HG02973 (cell line): Measurements from ENCODE around the gene OR51B6.
"Not testable (repeated sequence)": the region's sequence is repeated elsewhere in the genome, so short reads cannot be mapped to it uniquely, and the experiment has no call there.

Experiments used
- ATAC-seq: cut with Tn5 transposase; IDR thresholded peaks from one replicate; pipeline ENCODE4 v1.9.1; 2021; ENCODE audit warnings: moderate library complexity; ENCODE audit not compliant: unreplicated experiment

OR51B6 gene

GRCh38 chr11:5351208-5351607 lies at the start of gene OR51B6:
TSS of gene OR51B6 (plus strand) at chr11:5351508. CDS start at chr11:5351508, 0 bp downstream.
- no peak for ATAC-seq

GRCh38 chr11:5301846-5302245 lies 49.5 kb upstream of the OR51B6 start, which contains the start of gene OR51B4:
TSS of gene OR51B4 (minus strand) at chr11:5301946. CDS start at chr11:5301946, 0 bp downstream.
- ATAC-seq = no peak

DNA sequence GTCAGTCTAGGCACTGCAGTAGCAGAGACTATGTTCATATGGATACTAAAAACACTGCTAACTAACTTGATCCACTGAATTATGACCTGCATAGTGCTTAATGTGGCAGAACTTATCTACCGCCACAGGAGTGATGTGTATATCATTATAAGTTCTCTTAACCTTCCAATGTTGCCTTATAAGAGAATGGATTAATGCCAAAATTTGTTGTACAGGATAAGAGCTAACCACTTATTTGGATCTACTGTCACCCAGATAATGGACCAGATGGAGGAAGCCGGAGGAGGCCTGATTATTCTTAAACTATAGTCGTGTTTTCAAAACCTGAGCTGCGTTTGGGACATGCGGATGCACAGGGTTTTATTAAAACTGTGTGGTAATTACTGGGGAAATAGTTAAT lies 47.7 kb upstream of the OR51B6 start:
- no peak for ATAC-seq

- no peak for ATAC-seq
Observed at GRCh38 chr11:5304046-5304445, 47.3 kb upstream of the OR51B6 start.

DNA sequence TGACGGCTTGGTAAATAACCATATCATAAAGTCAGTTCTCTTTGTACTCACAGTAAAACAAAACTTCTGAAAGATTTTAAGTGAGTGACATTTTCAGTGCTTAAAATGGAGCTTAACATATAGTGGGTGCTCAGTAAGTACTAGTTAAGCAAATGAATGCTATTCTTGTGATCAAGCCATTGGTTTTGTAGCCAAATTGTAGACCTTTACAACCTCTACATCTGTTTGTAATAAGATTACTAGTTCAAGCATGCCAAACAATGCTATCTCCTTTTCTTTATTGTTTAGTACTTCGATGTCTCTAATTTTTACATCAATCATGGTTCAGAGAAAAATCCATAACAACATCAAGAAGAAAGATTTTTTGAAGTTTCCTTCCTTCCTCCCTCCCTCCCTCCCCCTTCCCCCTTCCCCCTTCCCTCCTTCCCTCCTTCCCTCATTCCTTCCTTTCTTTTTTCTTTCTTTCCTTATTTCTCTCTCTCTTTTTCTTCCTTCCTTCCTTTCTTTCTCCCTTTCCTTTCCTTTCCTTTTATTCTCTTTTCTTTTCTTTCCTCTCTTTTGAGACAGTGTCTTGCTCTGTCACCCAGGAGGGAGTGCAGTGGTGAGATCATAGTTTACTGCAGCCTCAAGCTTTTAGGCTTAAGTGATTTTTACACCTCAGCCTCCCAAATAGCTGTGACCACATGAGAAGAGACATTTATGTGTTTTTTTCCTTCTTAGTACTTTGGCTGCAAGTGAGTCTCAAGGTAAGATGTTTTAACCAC lies 43.9 kb upstream of the OR51B6 start:
- ATAC-seq = no peak

DNA sequence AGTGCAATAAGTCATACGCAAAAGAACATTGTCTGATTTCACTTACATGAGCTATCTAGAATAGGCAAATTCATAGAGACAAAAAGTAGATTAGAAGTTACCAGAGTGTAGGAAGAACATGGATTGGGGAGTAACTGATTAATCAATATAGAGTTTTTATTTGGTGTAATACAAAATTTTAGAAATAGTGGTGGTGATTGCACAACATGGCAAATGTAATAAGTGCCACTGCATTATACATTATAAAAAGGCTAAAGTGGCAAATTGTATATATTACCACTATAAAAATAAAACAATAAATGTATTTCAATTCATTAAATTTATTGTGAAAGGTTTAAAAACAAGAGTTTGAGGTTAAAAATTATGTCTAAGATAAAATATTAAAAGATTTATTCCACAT lies 40.9 kb upstream of the OR51B6 start:
- no peak for ATAC-seq

DNA sequence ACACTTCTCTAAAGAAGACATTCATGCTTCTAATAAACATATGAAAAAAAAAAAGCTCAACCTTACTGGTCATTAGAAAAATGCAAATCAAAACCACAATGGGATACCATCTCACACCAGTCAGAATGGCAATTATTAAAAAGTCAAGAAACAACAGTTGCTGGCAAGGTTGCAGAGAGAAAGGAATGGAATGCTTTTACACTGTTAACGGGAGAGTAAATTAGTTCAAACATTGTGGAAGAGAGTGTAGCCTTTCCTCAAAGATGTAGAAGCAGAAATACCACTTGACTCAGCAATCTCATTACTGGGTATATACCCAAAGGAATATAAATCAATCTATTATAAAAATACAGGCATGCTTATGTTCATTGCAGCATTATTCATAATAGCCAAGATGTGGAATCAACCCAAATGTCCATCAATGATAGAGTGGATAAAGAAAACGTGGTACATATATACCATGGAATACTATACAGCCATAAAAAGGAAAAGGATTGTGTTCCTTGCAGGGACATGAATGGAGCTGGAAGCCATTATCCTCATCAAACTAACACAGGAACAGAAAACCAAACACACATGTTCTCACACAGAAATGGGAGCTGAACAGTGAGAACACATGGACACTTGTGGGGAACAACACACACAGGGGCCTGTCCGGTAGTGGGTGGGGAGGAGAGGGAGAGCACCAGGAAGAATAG lies 37.8 kb upstream of the OR51B6 start:
- ATAC-seq = not testable (repeated sequence)

DNA sequence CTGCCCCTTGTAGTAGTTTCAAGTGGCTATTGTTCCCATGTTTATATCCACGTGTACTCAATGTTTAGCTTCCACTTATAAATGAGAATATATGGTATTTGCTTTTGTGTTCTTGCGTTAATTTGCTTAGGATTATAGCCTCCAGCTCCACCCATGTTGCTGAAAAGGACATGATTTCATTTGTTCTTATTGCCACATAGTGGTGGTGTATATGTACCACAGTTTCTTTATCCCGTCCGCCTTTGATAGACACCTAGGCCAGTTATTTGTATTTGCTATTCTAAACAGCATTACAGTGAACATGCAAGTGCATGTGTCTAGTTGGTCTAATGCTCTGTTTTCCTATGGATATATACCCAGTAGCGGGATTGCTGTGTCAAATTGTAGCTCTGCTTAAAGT lies 34.0 kb upstream of the OR51B6 start:
- ATAC-seq = no peak

DNA sequence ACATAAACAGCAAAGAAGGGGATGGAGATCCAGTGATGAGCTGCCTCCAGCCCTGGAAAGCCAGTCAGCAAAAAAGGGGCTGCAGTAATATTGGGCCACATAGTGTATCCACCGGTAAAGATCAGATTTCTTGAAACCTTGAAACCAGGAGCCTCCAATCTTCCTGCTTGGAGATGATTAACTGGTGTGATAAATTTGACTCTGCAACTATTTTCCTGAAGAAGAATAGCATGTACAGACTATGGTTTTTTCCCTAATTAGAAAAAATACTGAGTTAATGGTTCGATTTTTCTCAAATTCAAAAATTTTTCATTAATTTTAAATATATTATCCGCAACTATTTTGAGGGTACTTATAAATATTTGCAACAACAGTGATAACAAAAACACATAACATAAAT lies 27.1 kb upstream of the OR51B6 start, which contains the start of gene OR51B2:
TSS of gene OR51B2 (minus strand) at position 101 of the 400 bp plus-strand sequence. CDS start at position 101, 0 bp downstream.
- no peak for ATAC-seq

GRCh38 chr11:5335170-5335569 lies 16.1 kb upstream of the OR51B6 start:
- no peak for ATAC-seq

DNA sequence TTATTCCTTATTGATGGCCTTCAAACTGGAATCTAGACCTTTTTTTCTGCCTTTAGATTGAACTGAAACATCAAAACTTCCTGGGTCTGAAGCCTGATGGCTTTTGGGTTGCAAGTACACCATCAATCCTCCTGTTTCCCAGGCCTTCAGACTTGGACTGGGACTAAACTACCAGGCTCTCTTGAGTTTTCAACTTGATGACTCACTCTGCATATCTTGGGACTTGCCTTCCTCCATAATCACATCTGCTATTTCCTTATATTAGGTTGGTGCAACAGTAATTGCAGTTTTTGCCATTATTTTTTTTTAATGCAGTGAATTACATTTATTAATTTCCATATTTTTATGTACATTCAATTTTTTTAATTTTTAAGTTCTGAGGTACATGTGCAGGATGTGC lies 15.0 kb upstream of the OR51B6 start:
- ATAC-seq = no peak

DNA sequence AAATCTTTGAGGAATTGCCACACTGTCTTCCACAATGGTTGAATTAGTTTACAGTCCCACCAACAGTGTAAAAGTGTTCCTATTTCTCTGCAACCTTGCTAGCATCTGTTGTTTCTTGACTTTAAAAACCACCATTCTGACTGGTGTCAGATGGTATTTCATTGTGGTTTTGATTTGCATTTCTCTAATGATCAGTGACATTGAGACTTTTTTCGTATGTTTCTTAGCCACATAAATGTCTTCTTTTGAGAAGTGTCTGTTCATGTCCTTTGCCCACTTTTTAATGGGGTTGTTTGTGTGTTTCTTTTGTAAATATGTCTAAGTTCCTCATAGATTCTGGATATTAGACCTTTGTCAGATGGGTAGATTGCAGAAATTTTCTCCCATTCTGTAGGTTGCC lies 14.1 kb upstream of the OR51B6 start:
- ATAC-seq = not testable (repeated sequence)

DNA sequence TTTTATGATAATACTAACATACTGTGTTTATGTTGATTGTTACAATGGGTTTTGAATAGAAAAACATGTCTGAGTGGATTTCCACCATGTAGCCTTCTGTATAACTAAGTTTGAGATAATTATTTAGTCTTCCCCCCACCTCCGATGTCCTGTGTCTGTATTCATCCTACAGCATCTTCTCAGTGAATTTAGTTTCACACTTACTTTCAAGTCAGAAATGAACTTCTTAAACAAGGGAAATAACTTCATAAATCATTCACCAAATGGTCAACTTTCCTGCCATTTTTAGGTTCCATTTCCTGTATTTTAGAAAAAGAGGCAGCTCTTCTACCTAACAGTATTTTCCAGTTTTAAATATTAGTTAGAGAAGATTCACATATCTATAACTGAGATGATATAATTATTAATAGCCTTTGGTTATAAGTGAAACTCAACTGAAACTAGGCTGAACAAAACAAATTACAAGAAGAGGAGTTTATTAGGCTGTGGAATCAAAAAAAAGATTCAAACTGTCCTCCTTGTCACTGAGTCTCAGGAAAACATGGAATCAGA lies 11.5 kb upstream of the OR51B6 start:
- peak; percentile 65 for ATAC-seq

- ATAC-seq = no peak
Observed at GRCh38 chr11:5343474-5344335, 7.6 kb upstream of the OR51B6 start, which contains the start of gene OR51B5. TSS of gene OR51B5 (minus strand) at chr11:5343524. CDS start at chr11:5343524, 0 bp downstream.

DNA sequence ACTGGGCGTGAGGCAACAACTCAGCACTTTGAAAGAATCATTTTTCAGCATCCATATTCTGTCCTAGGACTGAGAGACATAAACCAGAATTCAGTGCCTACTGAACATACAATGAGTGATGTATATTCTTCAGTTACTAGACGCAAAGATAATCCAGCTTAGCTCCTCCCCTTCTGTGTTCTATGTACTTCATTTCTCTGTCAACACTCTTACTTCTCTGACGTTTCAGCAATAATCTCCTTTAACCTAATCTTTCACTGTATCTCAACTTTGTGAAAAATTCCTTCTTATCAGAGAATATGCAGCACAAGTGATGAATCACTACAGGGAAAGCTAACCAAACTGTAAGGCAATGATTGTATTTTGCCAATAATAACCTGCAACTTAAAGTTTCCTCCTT lies 5.5 kb upstream of the OR51B6 start:
- no peak for ATAC-seq

DNA sequence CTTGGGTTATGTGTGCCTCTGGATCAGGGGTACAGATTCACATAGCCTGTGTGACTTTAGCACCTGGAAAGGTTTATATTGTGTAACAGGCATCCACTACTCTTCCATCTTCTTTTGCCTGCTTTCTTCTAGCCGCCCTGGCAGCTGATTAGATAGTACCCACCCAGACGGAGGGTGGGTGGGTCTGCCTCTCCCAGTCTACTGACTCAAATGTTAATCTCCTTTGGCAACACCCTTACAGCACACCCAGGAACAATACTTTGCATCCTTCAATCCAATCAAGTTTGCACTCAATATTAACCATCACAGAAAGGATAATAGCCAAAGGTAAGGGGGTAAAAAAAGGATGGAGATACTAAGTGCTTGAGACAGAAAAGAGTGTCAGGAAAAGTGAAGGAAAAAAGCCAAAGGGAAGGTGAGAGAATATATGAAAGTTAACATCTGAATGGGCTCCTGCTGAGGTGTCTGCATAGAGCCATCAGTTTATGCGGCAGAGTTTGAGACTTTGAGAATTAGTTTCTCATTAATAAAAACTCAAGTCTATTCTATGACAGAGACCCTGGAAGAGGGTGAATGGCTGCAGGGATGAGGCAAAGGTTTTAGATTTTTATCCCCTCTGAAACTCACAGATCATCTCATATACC lies 2.6 kb upstream of the OR51B6 start:
- no peak for ATAC-seq

DNA sequence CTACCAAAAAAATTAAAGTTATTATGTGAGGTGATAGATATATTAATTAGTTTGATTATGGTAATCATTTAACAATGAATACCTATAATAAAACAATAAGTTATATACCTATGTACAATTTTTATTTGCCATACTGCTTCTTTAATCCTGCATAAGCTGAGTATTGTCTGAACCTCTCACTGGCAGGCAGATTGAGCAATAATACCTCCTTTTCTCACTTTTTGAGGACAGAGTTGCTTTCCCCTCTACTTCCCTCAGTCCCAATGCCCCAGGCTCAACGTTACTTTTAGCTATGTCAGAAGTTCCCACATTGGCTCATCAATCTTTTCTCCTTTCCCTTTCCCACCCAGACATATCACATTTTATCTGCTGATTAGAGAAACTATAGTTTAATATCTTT lies 1.8 kb upstream of the OR51B6 start:
- ATAC-seq = no peak

GRCh38 chr11:5356031-5356430 lies 4.7 kb downstream of the OR51B6 start:
- ATAC-seq = not testable (repeated sequence)

DNA sequence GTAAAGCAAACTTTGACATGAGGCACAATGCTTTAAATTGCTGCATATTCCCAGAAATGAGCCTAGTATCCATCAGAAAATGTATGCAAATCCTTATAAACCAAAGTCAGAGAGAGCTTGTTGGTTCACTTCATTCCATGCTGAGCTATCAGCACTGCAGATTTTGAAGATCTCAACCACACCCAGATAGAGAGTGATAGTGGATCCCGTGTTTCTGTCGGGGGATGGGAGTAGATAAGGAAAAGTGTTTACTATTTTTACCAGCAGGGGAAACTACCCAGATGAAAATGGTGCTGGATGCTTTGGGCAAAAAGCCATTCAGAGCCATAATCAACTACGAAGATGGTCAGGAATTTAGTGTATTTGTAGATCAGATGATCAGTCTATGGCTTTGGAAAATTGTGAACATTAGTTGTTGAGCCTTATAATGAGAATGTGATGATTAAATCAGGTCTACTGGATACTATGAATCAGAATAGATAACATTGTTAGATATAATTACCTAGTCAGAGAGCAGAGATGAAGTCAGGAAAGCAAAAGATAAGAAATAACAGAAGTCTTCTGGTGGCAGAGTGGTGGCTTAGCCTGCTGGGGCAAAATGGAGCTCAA lies 10.8 kb downstream of the OR51B6 start:
- no peak for ATAC-seq

DNA sequence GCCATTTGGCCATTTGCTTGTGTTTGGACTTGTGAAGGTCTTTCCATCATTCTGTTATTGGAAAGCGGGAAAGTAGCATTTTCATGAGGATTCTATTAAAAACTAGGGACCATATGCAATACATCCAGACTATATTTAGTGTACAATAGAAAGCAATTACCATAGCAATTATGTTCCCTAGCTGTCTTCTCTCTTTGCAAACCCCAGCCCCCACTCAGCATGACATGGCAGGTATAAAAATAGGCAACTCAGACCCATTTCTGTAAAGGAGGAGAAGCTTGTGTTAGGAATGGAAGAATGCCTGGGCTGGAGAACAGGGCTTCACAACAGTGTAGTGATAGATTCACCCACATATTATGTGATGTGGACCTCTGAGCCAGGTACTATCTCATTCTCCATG lies 12.4 kb downstream of the OR51B6 start:
- no peak for ATAC-seq
